Measurements from ENCODE around the gene C6orf141. TPM values are rescaled to one million over a fixed set of nuclear protein-coding genes. Genes with fewer than 3 reads are reported as not detected.

C6orf141 gene
- total and polyA plus RNA-seq, 2 experiments from 2014 or later = 5.2 to 6.4 TPM

Other genes with a start within 250 kb of the C6orf141 start
- 9.4 and 12.4 TPM in 2 replicates for gene MMUT, start 87.4 kb upstream of the C6orf141 start, total RNA-seq (2014; rRNA removed; shearing (Covaris generic))
- 8.7 and 9.1 TPM in 2 replicates for gene MMUT, start 87.4 kb upstream of the C6orf141 start, polyA plus RNA-seq (2016; fragmentation: Nextera tagmentation; extraction: Ambion mirVana)
- 17.6 and 20.2 TPM in 2 replicates for gene CENPQ, start 87.3 kb upstream of the C6orf141 start, total RNA-seq (2014; rRNA removed; shearing (Covaris generic))
- 39.6 and 41.5 TPM in 2 replicates for gene CENPQ, start 87.3 kb upstream of the C6orf141 start, polyA plus RNA-seq (2016; fragmentation: Nextera tagmentation; extraction: Ambion mirVana)
- gene GLYATL3, start 50.7 kb upstream of the C6orf141 start, total RNA-seq (2014; rRNA removed; shearing (Covaris generic)) = not detected in 2 replicates
- gene GLYATL3, start 50.7 kb upstream of the C6orf141 start, polyA plus RNA-seq (2016; fragmentation: Nextera tagmentation; extraction: Ambion mirVana) = not detected in 2 replicates
- gene RHAG, start 86.2 kb downstream of the C6orf141 start, total RNA-seq (2014; rRNA removed; shearing (Covaris generic)) = not detected in 2 replicates
- not detected in 2 replicates for gene RHAG, start 86.2 kb downstream of the C6orf141 start, polyA plus RNA-seq (2016; fragmentation: Nextera tagmentation; extraction: Ambion mirVana)
- 0.50 and 0.63 TPM in 2 replicates for gene CRISP2, start 162.9 kb downstream of the C6orf141 start, total RNA-seq (2014; rRNA removed; shearing (Covaris generic))
- 1.1 and 1.2 TPM in 2 replicates for gene CRISP2, start 162.9 kb downstream of the C6orf141 start, polyA plus RNA-seq (2016; fragmentation: Nextera tagmentation; extraction: Ambion mirVana)
- gene CRISP3, start 193.7 kb downstream of the C6orf141 start, total RNA-seq (2014; rRNA removed; shearing (Covaris generic)) = not detected in 2 replicates
- gene CRISP3, start 193.7 kb downstream of the C6orf141 start, polyA plus RNA-seq (2016; fragmentation: Nextera tagmentation; extraction: Ambion mirVana) = not detected in 2 replicates
- not detected in 2 replicates for gene PGK2, start 236.6 kb downstream of the C6orf141 start, total RNA-seq (2014; rRNA removed; shearing (Covaris generic))
- not detected in 2 replicates for gene PGK2, start 236.6 kb downstream of the C6orf141 start, polyA plus RNA-seq (2016; fragmentation: Nextera tagmentation; extraction: Ambion mirVana)

All from GM23338 (cell line).